Lung (tissue), 12 donors: ENCODE measurements around the gene CABP5. TPM values are rescaled to one million over a fixed set of nuclear protein-coding genes. Genes with fewer than 3 reads are reported as not detected.

ENCODE experiments used
- ATAC-seq: fragments of 200-7000 bp; cut with Tn5 transposase; one replicate; pipeline ENCODE4 v1.9.1; 2020; ENCODE audit warnings: moderate number of reproducible peaks; ENCODE audit not compliant: insufficient read depth, low FRiP score
- DNase-seq, 3 donors: peaks; one replicate each; pipeline ENCODE4 v3.0.0-alpha.2; 2013 to 2017
- H3K27ac ChIP-seq, 2 donors: one replicate each; pipeline ENCODE4 v1.5.1; 2013; ENCODE audit warnings: mild to moderate bottlenecking in 2 of 2, moderate library complexity in 2 of 2, control low read depth in 1 of 2, inconsistent platforms in 1 of 2, low read depth in 1 of 2, low read length in 1 of 2
- H3K27me3 ChIP-seq, 3 donors: one replicate each; pipeline ENCODE4 v1.5.1; 2013; ENCODE audit warnings: low read length in 2 of 3; ENCODE audit not compliant: control insufficient read depth in 3 of 3, insufficient read depth in 3 of 3
- H3K36me3 ChIP-seq, 4 donors: one replicate each; pipeline ENCODE4 v1.5.1; 2013; ENCODE audit warnings: low read length in 4 of 4, mild to moderate bottlenecking in 1 of 4, moderate library complexity in 1 of 4; ENCODE audit not compliant: control insufficient read depth in 4 of 4, insufficient read depth in 4 of 4
- H3K4me1 ChIP-seq, 5 donors: one replicate each; pipeline ENCODE4 v1.5.1; 2013; ENCODE audit warnings: low read length in 5 of 5, mild to moderate bottlenecking in 2 of 5, moderate library complexity in 1 of 5; ENCODE audit not compliant: control insufficient read depth in 5 of 5, insufficient read depth in 5 of 5
- H3K4me3 ChIP-seq: one replicate; pipeline ENCODE4 v1.5.1; 2013; ENCODE audit warnings: mild to moderate bottlenecking, control low read depth, moderate library complexity
- H3K9ac ChIP-seq, 2 donors: one replicate each; pipeline ENCODE4 v1.5.1; 2013; ENCODE audit warnings: low read length in 2 of 2, control low read depth in 1 of 2; ENCODE audit not compliant: insufficient read depth in 1 of 2
- H3K9me3 ChIP-seq, 4 donors: one replicate each; pipeline ENCODE4 v1.5.1; 2013; ENCODE audit warnings: low read length in 3 of 4, mild to moderate bottlenecking in 1 of 4, moderate library complexity in 1 of 4; ENCODE audit not compliant: control insufficient read depth in 4 of 4, insufficient read depth in 3 of 4
- WGBS, 2 donors: extraction: QIAGEN DNeasy Blood & Tissue Kit; methylation state at CpG; one replicate each; pipeline ENCODE4 v1.1.7; 2013; 5-methylcytosine and 5-hydroxymethylcytosine counted together
- polyA plus RNA-seq, 2 donors: library from polyadenylated mRNA; stranded (reverse); fragments of 200-250 nt; gene quantifications; one replicate each; pipeline ENCODE4 v1.2.1, GENCODE V29; 2013
- total RNA-seq, 2 donors: library from RNA; depleted of rRNA in 1 of 2; stranded (reverse); fragments of >200 nt in 1 of 2; gene quantifications; one replicate each; pipeline ENCODE4 v1.2.1, GENCODE V29; 2014 to 2021
- TF ChIP-seq, protein P1 (sequence below): IDR thresholded peaks from 2 replicates; pipeline ENCODE4 v1.5.1; 2012; ENCODE audit warnings: mild to moderate bottlenecking; ENCODE audit errors: control extremely low read depth, extremely low read depth
- donor health status: control.
- donor health status: control.
- donor health status: Bipolar disorder and iron deficiency.
- donor health status: healthy.
- donor health status: DM: yes; HTN: yes; CAD: no.

Gene CABP5
- total and polyA plus RNA-seq, 4 donors = 0.07 to 0.14 TPM; not detected in 2

DNA sequence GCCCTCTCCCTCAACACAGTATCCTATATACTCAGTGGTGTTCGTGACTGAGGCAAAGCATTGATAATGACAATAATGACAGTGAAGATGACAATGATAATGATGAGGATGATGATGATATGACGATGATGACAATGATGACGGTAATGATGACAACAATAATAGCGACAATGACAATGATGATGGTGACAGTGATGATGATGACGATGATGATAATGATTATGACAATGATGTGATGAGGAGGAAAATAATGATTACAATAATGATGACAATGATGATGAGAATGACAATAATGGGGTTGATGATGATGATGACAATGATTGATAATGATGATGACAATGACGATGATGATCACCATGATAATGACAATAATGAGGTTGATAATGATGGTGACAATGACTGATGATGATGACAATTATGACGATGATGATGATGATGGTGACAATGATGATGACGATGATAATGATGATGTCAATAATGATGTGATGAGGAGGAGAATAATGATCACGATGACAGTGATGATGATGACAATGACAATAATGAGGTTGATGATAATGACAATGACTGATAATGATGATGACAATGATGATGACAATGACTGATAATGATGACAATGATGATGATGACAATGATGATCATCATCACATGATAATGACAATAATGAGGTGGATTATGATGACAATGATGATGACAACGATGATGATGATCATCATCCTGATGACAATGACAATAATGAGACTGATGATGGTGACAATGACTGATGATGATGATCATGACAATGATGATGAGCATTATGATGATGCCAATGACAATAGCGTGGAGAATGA, 32.7 kb downstream of the CABP5 start:
- peaks cover 0 to 6% (median 0%) of the 10 kb centered on the region in 4 donors for H3K9me3 ChIP-seq
- peak in 2 of 3 donors; percentile 23 to 36 for DNase-seq

DNA sequence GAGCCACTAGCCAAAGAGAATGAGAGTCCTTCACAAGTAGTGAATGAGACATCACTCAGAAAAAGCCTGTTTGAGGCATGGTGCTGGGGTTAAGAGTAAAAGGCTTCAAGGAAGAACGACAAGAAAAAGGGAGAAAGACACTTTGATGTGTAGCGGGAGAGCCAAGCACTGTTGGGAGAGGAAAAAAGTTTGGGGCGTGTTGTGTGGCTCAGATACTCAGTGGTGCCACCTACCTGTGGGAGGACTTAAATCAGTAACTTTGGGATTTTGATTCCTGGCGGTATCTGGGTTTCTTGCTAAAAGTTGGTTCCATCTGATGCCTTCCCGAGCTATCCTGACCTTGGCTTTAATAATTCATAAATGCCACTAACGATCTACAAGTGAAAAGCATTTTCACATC, 37.1 kb downstream of the CABP5 start:
- TF ChIP-seq, protein P1, sequence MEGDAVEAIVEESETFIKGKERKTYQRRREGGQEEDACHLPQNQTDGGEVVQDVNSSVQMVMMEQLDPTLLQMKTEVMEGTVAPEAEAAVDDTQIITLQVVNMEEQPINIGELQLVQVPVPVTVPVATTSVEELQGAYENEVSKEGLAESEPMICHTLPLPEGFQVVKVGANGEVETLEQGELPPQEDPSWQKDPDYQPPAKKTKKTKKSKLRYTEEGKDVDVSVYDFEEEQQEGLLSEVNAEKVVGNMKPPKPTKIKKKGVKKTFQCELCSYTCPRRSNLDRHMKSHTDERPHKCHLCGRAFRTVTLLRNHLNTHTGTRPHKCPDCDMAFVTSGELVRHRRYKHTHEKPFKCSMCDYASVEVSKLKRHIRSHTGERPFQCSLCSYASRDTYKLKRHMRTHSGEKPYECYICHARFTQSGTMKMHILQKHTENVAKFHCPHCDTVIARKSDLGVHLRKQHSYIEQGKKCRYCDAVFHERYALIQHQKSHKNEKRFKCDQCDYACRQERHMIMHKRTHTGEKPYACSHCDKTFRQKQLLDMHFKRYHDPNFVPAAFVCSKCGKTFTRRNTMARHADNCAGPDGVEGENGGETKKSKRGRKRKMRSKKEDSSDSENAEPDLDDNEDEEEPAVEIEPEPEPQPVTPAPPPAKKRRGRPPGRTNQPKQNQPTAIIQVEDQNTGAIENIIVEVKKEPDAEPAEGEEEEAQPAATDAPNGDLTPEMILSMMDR = no peak
- DNase-seq = no peak
- Histone ChIP-seq H3K4me3 (no peak overlapping the region), H3K27me3 (no peaks in the 10 kb centered on the region), H3K9ac (no peak overlapping the region), H3K27ac (no peak overlapping the region), H3K9me3 (no peaks in the 10 kb centered on the region), H3K4me1 (no peaks in the 10 kb centered on the region), H3K36me3 (no peaks in the 10 kb centered on the region)
- 78 to 83% methylated on average over 6 of the region's 6 CpGs for WGBS, 2 donors
- no peak for ATAC-seq

More for the DNA sequence above, 32.7 kb downstream of the CABP5 start:
- no peaks in the 10 kb centered on the region for H3K27me3 ChIP-seq
- H3K4me1 ChIP-seq = no peaks in the 10 kb centered on the region
- H3K36me3 ChIP-seq = no peaks in the 10 kb centered on the region
- no peak overlapping the region for H3K9ac ChIP-seq
- 93 to 94% methylated on average over 11 of the region's 11 CpGs for WGBS, 2 donors
- TF ChIP-seq, protein P1 = no peak
- ATAC-seq = no peak
- no peak overlapping the region for H3K4me3 ChIP-seq
- H3K27ac ChIP-seq = no peak overlapping the region

DNA sequence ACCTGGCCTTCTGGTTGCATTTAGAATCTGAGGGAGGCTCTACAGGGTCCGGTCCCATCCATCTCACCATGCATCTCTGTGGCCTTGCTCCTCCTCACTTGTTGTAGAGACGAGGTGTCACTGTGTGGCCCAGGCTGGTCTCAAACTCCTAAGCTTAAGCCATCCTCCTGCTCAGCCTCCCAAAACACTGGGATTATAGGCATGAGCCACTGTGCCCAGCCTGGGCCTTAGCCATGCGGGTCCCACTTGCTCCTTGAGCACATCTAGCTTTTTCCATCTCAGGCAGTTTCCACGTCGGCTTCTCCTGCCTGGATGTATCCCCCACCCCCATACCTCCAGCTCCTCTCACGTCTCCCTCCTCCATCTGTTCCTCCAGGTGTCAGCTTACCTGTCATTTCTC, 39.6 kb downstream of the CABP5 start:
- Histone ChIP-seq H3K27me3 (no peaks in the 10 kb centered on the region), H3K9ac (no peak overlapping the region), H3K4me1 (no peaks in the 10 kb centered on the region), H3K4me3 (no peak overlapping the region), H3K27ac (no peak overlapping the region), H3K9me3 (peaks cover 0 to 4% (median 0%) of the 10 kb centered on the region in 4 donors), H3K36me3 (no peaks in the 10 kb centered on the region)
- no peak for ATAC-seq
- DNase-seq = no peak
- WGBS, 2 donors = 71 to 78% methylated on average over 6 of the region's 6 CpGs
- TF ChIP-seq, protein P1 = no peak
